Smooth muscle cell (in vitro differentiated cells): ENCODE results near the gene EPS8L2. TPM values are rescaled to one million over a fixed set of nuclear protein-coding genes. Genes with fewer than 3 reads are reported as not detected.

Experiments used
- DNase-seq: peaks from one replicate; lab custom pipeline; 2025; ENCODE audit not compliant: unreplicated experiment; lab: John Stamatoyannopoulos, UW
- H2AFZ ChIP-seq: fragments of 200-600 bp; sonication (generic); 2 replicates; pipeline ENCODE4 v1.6.0; 2016; ENCODE audit warnings: antibody characterized with exemption, low read depth, mild to moderate bottlenecking
- H3F3A ChIP-seq: fragments of 200-600 bp; sonication (generic); 2 replicates; pipeline ENCODE4 v1.6.0; 2017; ENCODE audit warnings: antibody characterized with exemption, low read depth
- H3K27ac ChIP-seq: fragments of 200-600 bp; sonication (generic); 2 replicates; pipeline ENCODE4 v1.5.1; 2016; ENCODE audit warnings: low read depth, mild to moderate bottlenecking
- H3K27me3 ChIP-seq: fragments of 200-600 bp; sonication (generic); 2 replicates; pipeline ENCODE4 v1.6.1; 2016; ENCODE audit warnings: low read depth, mild to moderate bottlenecking
- H3K36me3 ChIP-seq: fragments of 200-600 bp; sonication (generic); 2 replicates; pipeline ENCODE4 v1.5.1; 2016; ENCODE audit warnings: low read depth
- H3K4me1 ChIP-seq: fragments of 200-600 bp; sonication (generic); 2 replicates; pipeline ENCODE4 v1.5.1; 2016; ENCODE audit warnings: low read depth
- H3K4me2 ChIP-seq: fragments of 200-600 bp; sonication (generic); 2 replicates; pipeline ENCODE4 v1.6.0; 2016; ENCODE audit warnings: mild to moderate bottlenecking
- H3K4me3 ChIP-seq: fragments of 200-600 bp; sonication (generic); 2 replicates; pipeline ENCODE4 v1.5.1; 2016; ENCODE audit warnings: mild to moderate bottlenecking
- H3K79me2 ChIP-seq: fragments of 200-600 bp; sonication (generic); 2 replicates; pipeline ENCODE4 v1.6.0; 2016; ENCODE audit warnings: low read depth, mild to moderate bottlenecking
- H3K9ac ChIP-seq: fragments of 200-600 bp; sonication (generic); 2 replicates; pipeline ENCODE4 v1.6.0; 2016; ENCODE audit warnings: low read depth
- H3K9me3 ChIP-seq: fragments of 200-600 bp; sonication (generic); replicated peaks from 2 replicates; pipeline ENCODE4 v1.5.1; 2016; ENCODE audit warnings: low read depth
- H4K20me1 ChIP-seq: fragments of 200-600 bp; sonication (generic); 2 replicates; pipeline ENCODE4 v1.6.0; 2016; ENCODE audit warnings: low read depth
- CTCF ChIP-seq: fragments of 200-600 bp; sonication (generic); IDR thresholded peaks from 2 replicates; pipeline ENCODE4 v1.5.1; 2017; ENCODE audit warnings: borderline replicate concordance, mild to moderate bottlenecking, antibody characterized with exemption; ENCODE audit not compliant: insufficient read depth, poor library complexity, severe bottlenecking
- WGBS: methylation state at CpG from one replicate; pipeline ENCODE4 v1.1.7; 2016; ENCODE audit warnings: low lambda C conversion rate; 5-methylcytosine and 5-hydroxymethylcytosine counted together
- polyA plus RNA-seq: library from polyadenylated mRNA; unstranded; fragments of >200 nt; fragmentation: Nextera tagmentation; extraction: Ambion mirVana; gene quantifications from 2 replicates; pipeline ENCODE4 v1.2.1, GENCODE V29; 2016
- total RNA-seq: library from RNA; depleted of rRNA; stranded (reverse); fragments of >200 nt; gene quantifications from 2 replicates; pipeline ENCODE4 v1.2.3, GENCODE V29; 2014

EPS8L2 gene
- total and polyA plus RNA-seq, 2 experiments from 2014 or later = 37.7 to 47.9 TPM

- no peak for DNase-seq
- Histone ChIP-seq H3K4me3 (no peak overlapping the region), H3K27ac (no peak overlapping the region), H3K4me1 (no peaks in the 10 kb centered on the region), H3K36me3 (peaks cover 6% of the 10 kb centered on the region), H3F3A (peaks cover 16% of the 10 kb centered on the region), H3K79me2 (no peaks in the 10 kb centered on the region), H3K27me3 (no peaks in the 10 kb centered on the region), H3K9ac (no peak overlapping the region), H4K20me1 (peaks cover 59% of the 10 kb centered on the region), H3K9me3 (no peaks in the 10 kb centered on the region), H3K4me2 (no peak overlapping the region), H2AFZ (no peak overlapping the region)
- WGBS = 60% methylated on average over 14 of the region's 24 CpGs
- no peak for TF ChIP-seq CTCF
Measured at GRCh38 chr11:763073-763463, 57.0 kb downstream of the EPS8L2 start.

DNA sequence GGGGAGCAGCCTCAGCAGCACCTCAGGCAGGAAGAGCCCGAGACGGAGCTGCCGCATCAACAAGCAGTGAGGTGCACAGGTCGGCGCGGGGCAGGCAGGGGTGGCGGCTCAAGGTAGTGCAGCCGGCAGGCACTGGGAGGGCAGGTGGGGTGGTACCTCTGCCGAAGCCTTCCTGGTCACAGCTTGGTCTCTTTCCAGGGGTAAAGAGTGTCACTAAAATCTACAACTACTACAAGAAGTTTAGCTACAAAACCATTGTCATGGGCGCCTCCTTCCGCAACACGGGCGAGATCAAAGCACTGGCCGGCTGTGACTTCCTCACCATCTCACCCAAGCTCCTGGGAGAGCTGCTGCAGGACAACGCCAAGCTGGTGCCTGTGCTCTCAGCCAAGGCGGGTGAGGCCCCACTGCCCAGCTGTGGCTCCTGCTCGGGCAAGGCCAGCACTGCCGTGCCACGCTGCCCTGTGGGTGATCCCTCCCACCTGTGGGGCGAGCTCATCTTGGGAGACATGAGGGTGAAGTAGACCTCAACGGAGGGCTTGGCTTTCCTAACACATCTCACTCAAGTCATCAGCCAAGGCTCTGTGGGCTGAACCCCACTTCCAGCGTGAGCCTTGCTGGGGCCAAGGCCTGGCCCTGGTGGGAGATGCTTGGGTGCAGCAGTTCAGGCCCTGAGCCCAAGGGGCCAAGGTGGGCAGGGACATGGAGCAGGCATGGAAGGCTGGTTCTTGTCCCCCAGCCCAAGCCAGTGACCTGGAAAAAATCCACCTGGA lies 57.7 kb downstream of the EPS8L2 start:
- DNase-seq = no peak
- H3K36me3 ChIP-seq = peaks cover 6% of the 10 kb centered on the region
- no peak overlapping the region for H2AFZ ChIP-seq
- no peaks in the 10 kb centered on the region for H3K4me1 ChIP-seq
- 95% methylated on average over 22 of the region's 22 CpGs for WGBS
- no peak overlapping the region for H3K9ac ChIP-seq
- H3K27ac ChIP-seq = no peak overlapping the region
- H4K20me1 ChIP-seq = peaks cover 62% of the 10 kb centered on the region
- no peak for TF ChIP-seq CTCF
- H3K4me3 ChIP-seq = no peak overlapping the region
- H3F3A ChIP-seq = peaks cover 16% of the 10 kb centered on the region
- no peaks in the 10 kb centered on the region for H3K79me2 ChIP-seq
- H3K9me3 ChIP-seq = no peaks in the 10 kb centered on the region
- H3K27me3 ChIP-seq = no peaks in the 10 kb centered on the region
- H3K4me2 ChIP-seq = no peak overlapping the region

GRCh38 chr11:764322-765024 lies 58.4 kb downstream of the EPS8L2 start:
- Histone ChIP-seq H3K9ac (no peak overlapping the region), H4K20me1 (peaks cover 69% of the 10 kb centered on the region), H3K27ac (no peak overlapping the region), H3K36me3 (peaks cover 6% of the 10 kb centered on the region), H3K79me2 (no peaks in the 10 kb centered on the region), H3F3A (peaks cover 16% of the 10 kb centered on the region), H3K9me3 (no peaks in the 10 kb centered on the region), H3K4me2 (no peak overlapping the region), H3K27me3 (no peaks in the 10 kb centered on the region), H3K4me3 (no peak overlapping the region), H3K4me1 (no peaks in the 10 kb centered on the region), H2AFZ (no peak overlapping the region)
- WGBS = 97% methylated on average over 18 of the region's 18 CpGs
- no peak for DNase-seq
- TF ChIP-seq CTCF = no peak
